SIG-M5 treated with dmso at 0.1 percent for 504 hours (cell line): ENCODE data around the gene PKD2.
"Not testable (repeated sequence)": the region's sequence is repeated elsewhere in the genome, so short reads cannot be mapped to it uniquely, and the experiment has no call there.

Source experiments
- DNase-seq: peaks from one replicate; lab custom pipeline; 2025; ENCODE audit not compliant: unreplicated experiment; lab: John Stamatoyannopoulos, UW

PKD2 gene

DNA sequence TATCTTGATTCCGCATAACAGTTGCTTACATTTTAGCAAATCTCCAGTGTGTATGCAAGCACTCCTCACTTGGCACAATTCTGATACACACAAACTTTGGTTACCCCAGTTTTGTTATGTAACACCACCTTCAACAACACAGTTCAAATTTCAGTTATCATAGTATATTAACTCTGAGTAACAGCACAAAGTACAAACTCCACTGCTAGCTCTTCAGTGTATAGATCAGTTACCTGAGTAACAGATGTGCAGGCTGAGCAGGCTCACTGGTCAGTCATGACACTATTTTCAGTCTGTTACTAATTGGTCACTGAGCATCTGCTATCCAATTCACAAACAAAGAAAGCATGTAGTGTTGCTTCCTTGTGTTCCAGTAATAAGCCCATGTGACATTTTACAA, 55.4 kb downstream of the PKD2 start:
- no peak for DNase-seq

GRCh38 chr4:88063634-88064296, 56.3 kb downstream of the PKD2 start:
- no peak for DNase-seq

GRCh38 chr4:88064410-88064809, 57.0 kb downstream of the PKD2 start:
- no peak for DNase-seq

GRCh38 chr4:88070031-88070430, 62.6 kb downstream of the PKD2 start:
- DNase-seq = no peak

- no peak for DNase-seq
These were observed 67.9 kb downstream of the PKD2 start for GRCh38 chr4:88075336-88075735.

DNA sequence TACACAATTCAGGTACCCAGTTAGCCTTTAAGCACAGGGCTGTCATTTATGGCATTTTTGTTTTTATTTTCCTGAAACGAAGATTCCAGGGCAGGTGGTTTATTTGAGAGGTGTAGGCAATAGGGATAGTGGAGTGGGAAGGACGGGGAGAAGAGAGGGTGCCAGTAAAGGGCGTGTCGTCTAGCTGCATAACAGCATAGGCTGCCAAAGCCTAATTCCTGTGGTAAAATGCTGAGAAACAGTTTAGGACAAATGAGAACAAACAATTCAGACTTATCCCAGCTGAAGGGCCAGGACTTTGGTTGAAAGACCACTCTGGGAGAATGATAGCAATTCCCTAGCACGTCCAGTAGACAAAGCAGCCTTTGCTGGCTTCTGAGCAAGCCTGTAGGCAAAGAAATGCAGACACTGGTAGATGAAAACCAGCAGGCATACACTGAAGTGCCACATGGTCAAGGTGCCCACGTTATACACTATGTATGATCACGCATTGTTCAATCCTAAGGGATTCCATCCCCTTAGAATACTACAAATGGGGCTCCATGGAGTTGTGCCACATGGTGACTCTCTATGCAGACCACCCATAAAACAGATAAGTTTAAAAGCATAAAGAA, 70.6 kb downstream of the PKD2 start:
- DNase-seq = no peak

DNA sequence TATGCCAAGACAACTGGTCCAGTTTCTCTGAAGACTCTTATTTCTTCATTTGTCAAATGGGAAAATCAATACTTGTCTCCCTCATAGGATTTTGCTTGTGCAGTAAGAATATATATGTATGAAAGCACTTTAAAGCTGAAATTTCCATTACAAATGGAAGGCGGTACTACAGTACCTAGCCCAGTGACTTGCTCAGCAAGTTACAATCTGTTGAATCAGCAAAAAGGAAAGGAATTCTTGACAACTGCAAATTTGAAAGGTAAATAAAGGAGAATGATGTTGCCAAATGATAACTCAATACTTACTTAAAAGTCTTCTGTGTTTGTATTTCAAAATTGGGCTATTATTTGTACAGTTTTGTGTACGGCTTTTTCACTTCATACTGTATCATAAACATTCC, 71.1 kb downstream of the PKD2 start:
- DNase-seq = no peak

DNA sequence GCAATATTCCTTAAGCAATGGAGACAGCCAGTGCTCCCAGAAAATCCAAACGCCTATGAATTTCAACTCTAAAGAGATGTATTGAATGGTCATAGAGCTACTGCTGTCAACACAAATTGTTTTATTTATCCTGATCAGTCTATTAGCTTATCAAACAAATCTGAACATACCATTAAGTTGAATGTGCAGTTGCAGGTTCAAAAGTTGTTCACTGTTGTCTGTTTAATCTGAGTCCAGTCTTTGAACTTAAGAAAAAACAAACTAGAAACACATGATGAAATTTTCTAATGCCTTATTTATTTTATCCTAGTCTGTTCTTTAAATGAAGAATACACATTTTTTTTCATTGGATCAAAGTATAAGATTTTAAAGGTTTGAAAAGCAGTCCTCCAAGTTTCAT, 73.2 kb downstream of the PKD2 start:
- no peak for DNase-seq

DNA sequence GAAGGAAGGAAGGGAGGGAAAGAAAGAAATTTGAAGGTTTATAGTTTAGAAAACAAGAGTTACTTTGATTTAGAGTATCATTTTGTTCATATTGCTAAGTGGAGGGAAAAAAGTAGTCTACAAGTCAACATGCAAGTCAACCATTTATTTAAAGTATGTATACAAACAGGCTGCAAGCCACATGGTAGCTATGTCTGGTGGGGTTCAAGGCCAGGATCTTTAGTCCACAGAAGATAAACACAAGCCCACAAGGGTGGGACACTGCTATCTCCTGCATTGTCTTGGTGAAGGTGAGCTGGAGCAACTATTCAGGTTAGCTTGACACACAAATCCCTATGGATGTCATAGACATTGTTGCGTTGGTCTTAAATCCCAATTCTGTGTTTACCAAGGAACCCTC, 79.6 kb downstream of the PKD2 start:
- DNase-seq = no peak

- no peak for DNase-seq
These were observed 83.5 kb downstream of the PKD2 start for GRCh38 chr4:88090898-88091297.

DNA sequence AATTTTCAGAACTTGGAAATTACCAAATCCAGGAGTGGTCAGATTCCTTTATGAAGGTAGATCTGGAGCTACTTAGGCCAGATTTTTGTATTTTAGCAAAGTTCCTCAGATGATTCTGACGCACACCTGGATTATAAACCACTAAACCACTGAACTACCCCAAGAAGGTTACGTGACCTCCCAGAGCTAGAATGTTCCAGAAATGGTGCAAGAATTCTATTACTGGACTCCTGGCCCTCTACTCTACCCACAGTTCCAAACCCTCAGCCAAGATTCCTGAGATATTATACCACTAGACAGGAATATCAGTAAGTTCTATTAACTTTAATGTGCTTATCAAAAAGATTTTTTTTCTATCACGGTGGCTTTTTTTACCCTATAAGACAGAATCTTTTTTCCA, 83.9 kb downstream of the PKD2 start:
- no peak for DNase-seq

DNA sequence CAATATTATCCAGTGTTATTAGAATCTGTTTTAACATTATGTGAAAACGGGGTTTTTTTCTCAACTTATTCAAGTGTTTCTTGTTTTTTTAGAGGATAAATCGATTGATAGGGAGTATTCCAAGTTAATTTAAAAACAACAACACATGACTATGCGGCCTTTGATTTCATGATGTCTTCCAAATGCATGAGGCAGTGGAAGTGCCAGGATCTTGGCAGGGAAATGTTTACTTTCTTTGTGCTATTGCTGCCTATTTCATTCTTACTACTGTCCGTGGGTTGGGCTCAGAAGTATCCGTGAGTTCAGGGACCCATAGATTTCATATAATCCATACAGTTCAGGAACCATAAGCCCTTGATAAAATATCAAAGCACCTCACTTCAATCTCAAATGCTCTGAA, 86.4 kb downstream of the PKD2 start:
- DNase-seq = no peak

GRCh38 chr4:88097301-88097700, 89.9 kb downstream of the PKD2 start:
- no peak for DNase-seq

- DNase-seq = no peak
These were observed 90.3 kb downstream of the PKD2 start for GRCh38 chr4:88097781-88098180.

DNA sequence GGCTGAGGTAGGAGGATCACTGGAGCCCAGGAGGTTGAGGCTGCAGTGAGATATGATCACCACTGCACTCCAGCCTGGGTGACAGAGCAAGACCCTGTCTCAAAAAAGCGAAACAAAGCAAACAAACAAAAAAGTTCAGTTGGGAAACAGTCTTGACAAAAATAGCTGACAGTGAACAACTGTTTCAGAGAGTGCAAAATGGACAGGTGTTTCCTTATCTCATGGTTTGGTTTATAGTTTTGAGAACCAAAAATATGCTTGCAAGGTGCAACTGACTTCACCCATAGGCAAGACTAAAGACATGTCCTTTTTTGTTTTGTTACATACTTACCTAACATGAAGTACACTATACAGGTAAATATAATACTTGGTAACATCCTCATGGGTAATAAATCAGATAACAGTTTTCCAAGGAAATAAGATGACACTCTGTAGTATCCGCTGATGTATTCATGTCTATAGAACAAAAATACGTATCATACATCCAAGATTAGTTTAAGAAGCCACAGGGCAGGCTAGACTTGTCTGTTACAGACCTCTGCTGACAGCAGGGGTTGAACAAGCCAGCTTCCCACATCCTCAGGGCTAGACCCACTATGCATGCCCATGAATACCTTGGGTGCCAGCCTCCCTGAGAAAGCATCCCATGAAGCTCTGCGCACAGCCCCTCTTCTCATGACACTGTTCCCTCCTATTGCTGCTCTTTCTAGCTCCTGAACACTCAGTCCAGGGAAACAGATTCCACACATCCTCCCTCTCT, 91.7 kb downstream of the PKD2 start:
- no peak for DNase-seq

DNA sequence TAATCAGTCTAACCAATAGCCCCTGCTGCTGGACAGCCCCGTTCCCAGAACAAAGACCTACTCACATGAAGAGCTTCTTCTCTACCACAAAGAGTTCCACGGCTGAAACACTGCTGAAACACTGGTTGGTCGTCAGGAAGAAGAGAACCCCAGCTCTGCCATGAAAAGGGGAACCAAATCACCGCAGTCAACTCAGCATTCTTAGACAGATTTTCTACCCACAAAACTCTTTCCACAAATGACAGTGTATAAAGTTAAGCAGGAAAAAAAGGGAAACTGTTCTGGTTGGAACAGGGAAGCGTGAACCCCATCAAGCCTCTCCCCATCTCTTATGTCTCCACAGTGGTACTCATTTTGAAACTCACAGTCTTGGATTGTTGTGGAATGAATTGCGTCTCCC, 93.7 kb downstream of the PKD2 start:
- DNase-seq = peak; percentile 48

GRCh38 chr4:88102026-88102425, 94.6 kb downstream of the PKD2 start:
- no peak for DNase-seq

DNA sequence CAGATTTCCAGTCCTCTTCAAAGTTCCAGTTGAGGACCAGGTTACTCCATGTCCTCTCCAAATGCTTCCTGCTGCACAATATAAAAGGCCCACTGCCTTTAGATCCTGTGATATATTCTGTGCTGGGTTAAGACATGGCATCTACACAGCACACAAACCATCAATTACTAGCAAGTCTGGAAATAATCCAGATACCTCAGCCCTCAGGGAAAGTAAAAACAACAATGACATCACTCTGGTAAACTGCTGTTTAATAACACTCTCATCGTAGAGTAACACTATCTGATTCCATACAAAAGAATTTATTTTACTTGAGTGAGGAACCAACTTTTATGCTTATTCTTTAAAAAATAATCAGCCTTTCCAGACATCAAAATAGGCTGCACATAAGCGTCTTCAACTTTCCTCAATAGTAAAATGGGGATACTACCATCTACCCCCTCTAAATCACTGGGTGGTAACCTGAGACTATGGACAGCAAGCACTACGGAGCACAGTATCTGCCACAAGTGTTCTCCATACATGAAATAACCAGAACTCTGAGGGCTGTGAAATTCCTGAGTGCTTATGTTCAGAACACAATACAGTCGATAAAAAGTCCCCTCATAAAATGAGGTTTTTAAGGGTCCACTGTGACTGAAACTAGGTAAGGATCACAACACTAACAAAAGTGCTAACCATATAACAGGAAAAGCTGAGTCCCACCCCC, 97.6 kb downstream of the PKD2 start:
- DNase-seq = no peak

DNA sequence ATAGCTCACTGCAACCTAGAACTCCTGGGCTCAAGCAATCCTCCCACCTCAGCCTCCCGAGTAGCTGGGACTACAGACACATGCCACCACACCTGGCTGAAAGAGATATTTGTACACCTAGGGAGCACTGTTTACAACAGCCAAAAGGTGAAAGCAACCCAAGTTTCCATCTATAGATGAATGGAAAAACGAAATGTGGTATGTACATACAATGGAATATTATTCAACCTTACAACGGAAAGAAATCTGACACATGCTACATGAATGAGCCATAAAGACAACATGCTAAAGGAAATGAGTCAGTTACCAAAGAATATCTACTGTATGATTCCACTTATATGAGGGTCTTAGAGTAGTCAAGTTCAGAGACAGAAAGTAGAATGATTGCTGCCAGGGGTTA, 98.8 kb downstream of the PKD2 start:
- DNase-seq = no peak

GRCh38 chr4:88107406-88108107, 100.1 kb downstream of the PKD2 start:
- peak; percentile 3 for DNase-seq

DNA sequence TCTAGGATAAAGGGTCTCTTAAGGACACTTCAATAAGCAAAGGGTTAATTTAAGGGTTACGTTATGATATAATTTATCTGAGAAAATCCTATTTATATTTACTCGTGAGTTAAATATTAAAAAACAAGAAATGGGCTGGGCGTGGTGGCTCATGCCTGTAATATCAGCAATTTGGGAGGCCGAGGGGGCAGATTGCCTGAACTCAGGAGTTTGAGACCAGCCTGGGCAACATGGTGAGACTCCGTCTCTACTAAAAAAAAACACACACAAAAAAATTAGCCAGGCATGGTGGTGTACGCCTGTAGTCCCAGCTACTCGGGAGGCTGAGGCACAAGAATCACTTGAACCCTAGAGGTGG, 100.7 kb downstream of the PKD2 start:
- DNase-seq = not testable (repeated sequence)
